Forelimb muscle (tissue), 1 donor: ENCODE results near the gene GRK5. TPM values are rescaled to one million over a fixed set of nuclear protein-coding genes. Genes with fewer than 3 reads are reported as not detected.

ENCODE experiments used
- DNase-seq: peaks from one replicate; pipeline ENCODE4 v3.0.0-alpha.2; 2013; ENCODE audit warnings: low read depth
- polyA plus RNA-seq: library from polyadenylated mRNA; unstranded; fragments of 120-200 nt; gene quantifications from one replicate; pipeline ENCODE4 v1.2.1, GENCODE V29; 2013; ENCODE audit not compliant: insufficient read length

The GRK5 gene
- polyA plus RNA-seq, 1 donor, result 20.9 TPM

- peak; percentile 48 for DNase-seq
These were observed 134.3 kb downstream of the GRK5 start for GRCh38 chr10:119341459-119342301.

DNA sequence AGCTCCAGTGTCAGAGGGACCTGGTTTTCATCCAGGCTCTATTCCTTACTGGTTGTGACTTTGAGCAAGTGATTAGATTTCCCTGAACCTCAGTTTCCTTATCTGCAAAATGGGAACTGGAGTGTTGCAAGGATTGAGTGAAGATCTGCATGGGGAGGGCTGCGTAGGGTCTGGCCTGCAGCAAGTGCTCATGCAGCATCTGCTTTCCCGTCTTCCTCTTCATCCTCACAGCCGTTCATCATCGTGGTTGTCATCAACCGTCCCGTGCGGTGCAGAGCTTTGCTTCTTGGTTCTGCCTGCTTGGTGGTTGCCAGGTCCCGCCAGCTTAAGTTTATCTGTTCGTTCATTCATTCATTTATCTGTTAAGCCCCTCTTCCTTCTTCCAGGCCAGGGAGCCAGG is 135.0 kb downstream of the GRK5 start:
- no peak for DNase-seq

DNA sequence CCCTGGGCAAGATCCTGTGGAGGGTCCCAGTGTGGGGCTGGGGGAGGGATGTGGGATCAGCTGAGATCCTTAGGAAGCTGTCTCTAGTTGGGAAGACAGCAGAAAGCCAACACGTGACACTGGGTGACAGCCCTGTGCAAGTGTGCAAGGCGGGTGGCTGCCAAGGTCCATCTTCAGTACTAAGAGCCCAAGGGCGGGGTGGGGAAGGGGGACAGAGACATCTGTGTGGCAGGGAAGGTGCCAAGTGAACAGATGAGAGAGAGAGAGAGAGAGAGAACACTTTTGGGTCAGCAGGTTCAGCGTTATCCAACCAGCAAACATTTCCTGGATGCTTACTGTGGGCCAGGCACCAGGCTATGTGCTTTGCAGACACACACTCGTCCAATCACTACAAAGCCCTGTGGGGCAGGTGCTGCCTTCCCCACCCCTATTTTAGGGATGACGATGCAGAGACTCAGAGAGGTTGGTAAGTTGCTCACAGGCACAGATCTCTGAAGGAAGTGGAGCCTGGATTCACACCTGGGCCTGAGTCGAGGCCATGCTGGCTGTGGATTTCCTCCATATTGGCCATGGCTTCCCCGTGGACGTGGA is 135.7 kb downstream of the GRK5 start:
- DNase-seq, result no peak

- DNase-seq, result no peak
These were observed 137.0 kb downstream of the GRK5 start for GRCh38 chr10:119344381-119344780.

- DNase-seq, result no peak
These were observed 138.9 kb downstream of the GRK5 start for GRCh38 chr10:119346095-119346832.

- no peak for DNase-seq
These were observed 140.0 kb downstream of the GRK5 start for GRCh38 chr10:119347181-119347974.

- no peak for DNase-seq
These were observed 140.7 kb downstream of the GRK5 start for GRCh38 chr10:119348106-119348505.

DNA sequence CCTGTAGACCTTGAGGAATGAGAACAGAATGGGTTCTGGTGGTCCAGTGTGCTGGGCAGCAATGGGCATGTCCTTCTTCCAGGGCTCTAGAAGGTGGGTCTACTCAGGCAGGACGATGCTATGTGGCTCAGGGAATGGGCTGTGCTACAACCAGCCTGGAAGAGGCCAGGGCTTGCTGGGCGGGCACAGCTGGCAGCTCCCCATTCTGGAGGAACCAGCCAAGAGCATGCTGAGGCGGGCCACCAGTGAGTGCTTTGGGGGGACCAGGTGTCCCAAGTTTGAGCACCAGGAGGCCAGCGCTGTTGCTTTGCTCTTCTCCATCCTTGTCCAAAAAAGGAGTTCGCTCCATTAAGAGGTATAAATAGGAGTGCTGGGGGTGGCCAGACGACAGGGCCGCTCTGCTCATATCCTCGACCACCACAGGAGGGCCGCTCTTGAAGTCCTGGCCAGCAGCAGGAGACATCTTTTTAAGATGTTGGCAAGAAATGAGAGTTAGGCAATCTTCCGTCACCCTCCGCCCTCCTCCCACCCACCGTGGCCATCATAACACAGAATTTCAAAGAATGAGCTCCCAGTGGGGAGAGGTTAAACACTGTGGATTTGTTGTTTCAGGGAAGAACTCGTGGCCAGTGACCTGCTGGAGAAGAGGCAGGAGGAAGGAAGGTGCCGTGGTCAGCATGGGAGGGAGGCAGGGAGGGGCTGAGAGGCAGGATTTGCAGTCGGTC is 141.3 kb downstream of the GRK5 start:
- no peak for DNase-seq

DNA sequence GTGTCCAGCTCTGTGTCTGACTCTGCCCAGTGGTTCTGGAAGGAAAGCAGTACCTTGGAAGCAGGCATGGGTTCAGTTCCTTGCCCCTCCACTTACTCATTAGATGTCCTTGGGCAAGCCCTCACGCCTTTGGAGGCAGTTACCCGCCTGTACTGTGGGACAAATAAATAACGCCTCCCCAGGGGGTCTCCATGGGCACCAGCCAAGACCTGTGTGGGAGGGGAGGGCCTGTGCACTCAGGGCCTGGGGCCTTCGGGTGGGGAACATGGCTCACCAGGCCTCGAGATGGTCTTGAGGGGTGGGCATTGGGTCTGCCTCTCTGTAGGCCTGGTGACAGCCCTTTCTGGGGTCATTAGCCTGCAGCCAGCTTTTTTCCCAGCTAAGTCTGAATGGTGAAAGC is 142.0 kb downstream of the GRK5 start:
- no peak for DNase-seq

DNA sequence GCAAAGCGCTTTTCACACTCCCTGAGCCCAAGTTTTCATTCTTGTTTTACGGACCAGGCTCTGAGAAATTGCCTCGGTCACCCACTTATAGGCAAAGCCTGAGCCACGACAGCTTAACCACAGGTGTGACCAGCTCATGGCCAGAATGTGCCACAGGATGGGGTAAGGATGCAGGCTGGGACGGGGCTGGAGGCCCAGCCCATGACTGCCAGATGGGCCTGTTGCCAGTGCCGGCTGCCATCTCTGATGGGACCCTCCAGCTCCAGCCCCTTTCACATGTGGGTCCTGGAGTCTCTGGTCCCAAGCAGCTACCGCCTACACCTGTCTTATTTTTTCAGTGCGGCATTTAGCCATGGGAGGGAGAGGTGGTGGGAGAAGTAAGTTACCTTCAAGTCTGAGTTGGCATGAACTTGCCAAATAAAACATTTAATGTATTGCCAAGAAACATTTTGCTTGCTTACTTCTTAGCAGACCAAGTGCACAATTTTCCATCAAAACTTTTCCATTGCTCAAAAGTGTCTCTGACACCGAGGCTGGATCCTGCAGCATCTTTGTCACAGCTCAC is 142.6 kb downstream of the GRK5 start:
- no peak for DNase-seq

- peak; percentile 63 for DNase-seq
These were observed 143.2 kb downstream of the GRK5 start for GRCh38 chr10:119350502-119351097.

GRCh38 chr10:119351189-119351588 is 143.8 kb downstream of the GRK5 start:
- DNase-seq, result no peak

- no peak for DNase-seq
These were observed 144.7 kb downstream of the GRK5 start for GRCh38 chr10:119352042-119352441.

- no peak for DNase-seq
These were observed 145.4 kb downstream of the GRK5 start for GRCh38 chr10:119352807-119353206.

DNA sequence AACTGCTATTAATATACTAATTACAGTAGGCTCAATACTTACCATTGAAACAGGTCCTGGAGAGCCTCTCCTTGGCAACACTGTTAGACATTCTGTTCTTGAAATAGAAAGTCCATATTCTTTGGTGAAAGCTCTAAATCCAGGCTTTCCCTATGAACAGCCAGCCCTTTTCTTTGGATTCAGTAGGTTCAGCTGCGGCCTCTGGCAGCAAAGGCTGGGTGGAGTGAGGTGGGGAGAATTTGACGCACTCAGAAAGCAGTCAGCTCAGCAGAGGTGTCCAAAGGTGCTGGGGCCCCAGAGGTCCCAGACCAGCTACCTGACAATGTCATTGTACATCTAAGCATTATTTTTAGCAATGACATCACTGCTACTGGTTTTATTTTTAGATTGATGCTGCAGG is 146.1 kb downstream of the GRK5 start:
- DNase-seq, result no peak

DNA sequence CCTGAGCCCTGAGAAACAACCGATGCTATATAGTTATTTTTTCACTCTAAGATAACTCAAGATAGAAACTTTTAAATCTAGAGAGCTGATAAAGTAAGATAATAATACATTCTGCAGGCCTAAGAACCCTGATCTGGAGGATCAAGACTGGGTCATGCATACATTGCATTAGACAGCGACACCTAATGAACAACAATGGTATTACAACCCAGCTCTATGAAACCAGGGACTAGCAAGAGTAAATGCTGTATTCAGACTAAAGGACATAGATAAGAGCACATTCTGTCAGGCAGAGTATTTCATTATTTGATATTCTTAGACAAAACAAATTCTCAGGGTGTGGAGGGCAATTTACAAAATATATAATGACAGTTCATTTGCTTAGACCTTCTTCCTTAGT is 148.6 kb downstream of the GRK5 start:
- DNase-seq, result no peak

DNA sequence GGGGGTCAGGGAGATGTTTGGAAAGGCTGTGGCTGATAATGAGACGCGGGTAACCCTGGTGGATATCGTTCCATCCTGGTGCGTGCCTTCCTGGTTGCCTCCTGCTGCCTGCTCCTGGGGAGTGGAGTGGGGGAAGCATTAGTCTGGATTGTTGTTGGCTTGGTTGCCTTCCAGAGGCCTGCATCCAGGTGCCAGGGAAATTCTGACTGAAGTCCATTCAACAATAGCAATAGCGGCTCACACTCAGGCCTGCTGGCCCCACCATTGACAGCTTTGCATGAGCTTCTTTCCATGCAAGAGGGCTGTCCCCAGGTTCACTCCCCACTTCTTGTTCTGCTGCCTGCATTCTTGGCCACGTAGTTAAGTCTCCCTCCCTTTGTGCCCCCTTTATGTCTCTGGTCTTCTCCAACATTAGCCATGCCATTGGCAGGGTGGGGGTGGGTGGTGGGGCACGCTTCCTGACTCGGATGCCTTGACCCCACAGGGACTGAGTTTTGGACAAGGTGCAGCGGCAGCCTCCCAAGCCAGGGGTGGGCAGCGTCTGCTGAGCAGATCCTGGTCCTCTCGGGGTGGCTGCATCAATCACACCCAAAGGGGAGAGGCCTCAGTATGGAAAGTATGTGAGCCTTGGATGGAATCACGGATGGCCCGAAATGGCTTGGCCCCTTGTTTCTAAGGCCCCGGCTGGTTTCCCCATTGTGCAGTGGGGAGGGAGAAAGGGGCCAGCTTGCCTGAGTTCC is 150.2 kb downstream of the GRK5 start:
- no peak for DNase-seq

DNA sequence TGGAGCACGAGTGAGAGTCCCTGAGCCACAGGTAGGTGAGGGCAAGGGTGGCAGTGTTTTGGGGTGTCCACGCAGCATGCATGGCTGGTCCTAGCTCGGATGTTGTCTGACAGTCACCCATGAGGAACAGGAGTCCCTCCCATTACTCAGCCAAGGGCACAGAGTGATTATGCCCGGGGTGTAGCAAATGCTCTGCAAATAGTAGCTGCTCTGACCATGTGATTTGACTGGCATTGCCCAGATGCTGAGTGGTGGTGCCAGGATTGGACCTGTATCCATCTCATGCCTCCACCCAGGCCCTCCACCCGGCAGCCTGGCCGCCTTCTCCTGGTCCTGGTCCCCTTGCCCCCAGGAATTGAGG is 150.8 kb downstream of the GRK5 start:
- no peak for DNase-seq

- no peak for DNase-seq
These were observed 151.2 kb downstream of the GRK5 start for GRCh38 chr10:119358567-119358966.

- DNase-seq, result no peak
These were observed 151.7 kb downstream of the GRK5 start for GRCh38 chr10:119359025-119359424.
